A673 (cell line): Measurements from ENCODE around the gene FOXK1.

Experiments
- CTCF ChIP-seq: fragments of 300-800, 200-600 bp; sonication (generic); conservative IDR thresholded peaks from 2 replicates; pipeline ENCODE4 v1.5.1; 2017; ENCODE audit warnings: low read depth, mild to moderate bottlenecking, antibody characterized with exemption, low read length, moderate library complexity, mixed read lengths
- EZH2 ChIP-seq: fragments of 200-600 bp; sonication (generic); IDR thresholded peaks from 2 replicates; pipeline ENCODE4 v1.6.1; 2017; ENCODE audit warnings: borderline replicate concordance, low read depth, mild to moderate bottlenecking, mixed read lengths, antibody characterized with exemption, low read length; ENCODE audit not compliant: poor library complexity, severe bottlenecking

- no peak for TF ChIP-seq CTCF
- TF ChIP-seq EZH2: no peak
Observed at GRCh38 chr7:4638781-4639575, 43.1 kb upstream of the FOXK1 start.
